ENCODE results near the gene RPUSD1.

RPUSD1 gene

GRCh38 chr16:769184-769784 is 18.9 kb downstream of the RPUSD1 start:
- DNase-seq (ENCODE audit: low read depth) = no peak
- H3K4me3 ChIP-seq (ENCODE audit: low read depth, low read length) = no peak overlapping the region
- TF ChIP-seq, protein P1, sequence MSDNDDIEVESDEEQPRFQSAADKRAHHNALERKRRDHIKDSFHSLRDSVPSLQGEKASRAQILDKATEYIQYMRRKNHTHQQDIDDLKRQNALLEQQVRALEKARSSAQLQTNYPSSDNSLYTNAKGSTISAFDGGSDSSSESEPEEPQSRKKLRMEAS (IDR thresholded peaks at IDR 0.05; ENCODE audit: low read depth, low read length) = no peak
- TF ChIP-seq, protein P2, sequence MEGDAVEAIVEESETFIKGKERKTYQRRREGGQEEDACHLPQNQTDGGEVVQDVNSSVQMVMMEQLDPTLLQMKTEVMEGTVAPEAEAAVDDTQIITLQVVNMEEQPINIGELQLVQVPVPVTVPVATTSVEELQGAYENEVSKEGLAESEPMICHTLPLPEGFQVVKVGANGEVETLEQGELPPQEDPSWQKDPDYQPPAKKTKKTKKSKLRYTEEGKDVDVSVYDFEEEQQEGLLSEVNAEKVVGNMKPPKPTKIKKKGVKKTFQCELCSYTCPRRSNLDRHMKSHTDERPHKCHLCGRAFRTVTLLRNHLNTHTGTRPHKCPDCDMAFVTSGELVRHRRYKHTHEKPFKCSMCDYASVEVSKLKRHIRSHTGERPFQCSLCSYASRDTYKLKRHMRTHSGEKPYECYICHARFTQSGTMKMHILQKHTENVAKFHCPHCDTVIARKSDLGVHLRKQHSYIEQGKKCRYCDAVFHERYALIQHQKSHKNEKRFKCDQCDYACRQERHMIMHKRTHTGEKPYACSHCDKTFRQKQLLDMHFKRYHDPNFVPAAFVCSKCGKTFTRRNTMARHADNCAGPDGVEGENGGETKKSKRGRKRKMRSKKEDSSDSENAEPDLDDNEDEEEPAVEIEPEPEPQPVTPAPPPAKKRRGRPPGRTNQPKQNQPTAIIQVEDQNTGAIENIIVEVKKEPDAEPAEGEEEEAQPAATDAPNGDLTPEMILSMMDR (IDR thresholded peaks at IDR 0.05; ENCODE audit: low read depth, low read length) = no peak
- no peak for TF ChIP-seq MYC (IDR thresholded peaks at IDR 0.05; ENCODE audit: low read depth, low read length)
- no peak for TF ChIP-seq POLR2A (IDR thresholded peaks at IDR 0.05; ENCODE audit: extremely low read depth, insufficient read length)

DNA sequence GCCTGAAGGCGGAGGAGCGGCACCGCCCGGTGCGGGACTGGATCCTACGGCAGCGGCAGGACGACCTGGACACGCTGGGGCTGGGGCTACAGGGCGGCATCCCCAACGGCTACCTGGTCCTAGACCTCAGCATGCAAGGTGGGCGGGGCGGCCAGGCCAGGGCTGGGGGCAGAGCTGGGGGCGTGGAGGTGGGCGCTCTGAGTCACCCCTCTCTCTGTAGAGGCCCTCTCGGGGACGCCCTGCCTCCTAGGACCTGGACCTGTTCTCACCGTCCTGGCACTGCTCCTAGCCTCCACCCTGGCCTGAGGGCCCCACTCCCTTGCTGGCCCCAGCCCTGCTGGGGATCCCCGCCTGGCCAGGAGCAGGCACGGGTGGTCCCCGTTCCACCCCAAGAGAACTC is 19.8 kb downstream of the RPUSD1 start:
- DNase-seq (ENCODE audit: low read depth) = no peak
- TF ChIP-seq, protein P2 (IDR thresholded peaks at IDR 0.05; ENCODE audit: low read depth, low read length) = no peak
- H3K4me3 ChIP-seq (ENCODE audit: low read depth, low read length) = no peak overlapping the region

DNA sequence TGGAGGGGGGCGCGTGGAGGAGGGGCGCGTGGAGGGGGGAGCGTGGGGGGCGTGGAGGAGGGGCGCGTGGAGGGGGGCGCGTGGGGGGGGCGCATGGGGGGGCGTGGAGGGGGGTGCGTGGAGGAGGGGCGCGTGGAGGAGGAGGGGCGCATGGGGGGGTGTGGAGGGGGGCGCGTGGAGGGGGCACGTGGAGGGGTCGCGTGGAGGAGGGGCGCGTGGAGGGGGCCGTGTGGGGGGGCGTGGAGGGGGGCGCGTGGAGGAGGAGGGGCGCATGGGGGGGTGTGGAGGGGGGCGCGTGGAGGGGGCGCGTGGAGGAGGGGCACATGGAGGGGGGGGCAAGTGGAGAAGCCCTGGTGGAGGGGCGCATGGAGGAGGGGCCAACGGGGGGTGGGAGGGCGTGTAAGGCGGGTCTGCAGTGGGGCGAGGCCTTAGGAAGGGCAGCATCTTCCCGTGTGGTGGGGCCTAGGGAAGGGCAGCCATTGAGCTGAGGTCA is 20.4 kb downstream of the RPUSD1 start:
- no peak overlapping the region for H3K4me3 ChIP-seq (ENCODE audit: low read depth, low read length)
- DNase-seq (ENCODE audit: low read depth) = no peak
- TF ChIP-seq, protein P2 (IDR thresholded peaks at IDR 0.05; ENCODE audit: low read depth, low read length) = no peak
- TF ChIP-seq MYC (IDR thresholded peaks at IDR 0.05; ENCODE audit: low read depth, low read length) = no peak
- no peak for TF ChIP-seq POLR2A (IDR thresholded peaks at IDR 0.05; ENCODE audit: extremely low read depth, insufficient read length)
- TF ChIP-seq, protein P1 (IDR thresholded peaks at IDR 0.05; ENCODE audit: low read depth, low read length) = no peak

GRCh38 chr16:766820-767640 is 21.2 kb downstream of the RPUSD1 start:
- H3K4me3 ChIP-seq (ENCODE audit: low read depth, low read length) = no peak overlapping the region
- DNase-seq (ENCODE audit: low read depth) = no peak
- TF ChIP-seq, protein P1 (IDR thresholded peaks at IDR 0.05; ENCODE audit: low read depth, low read length) = no peak
- TF ChIP-seq, protein P2 (IDR thresholded peaks at IDR 0.05; ENCODE audit: low read depth, low read length) = no peak

- TF ChIP-seq POLR2A (IDR thresholded peaks at IDR 0.05; ENCODE audit: extremely low read depth, insufficient read length) = no peak
- TF ChIP-seq MYC (IDR thresholded peaks at IDR 0.05; ENCODE audit: low read depth, low read length) = no peak
- TF ChIP-seq, protein P1 (IDR thresholded peaks at IDR 0.05; ENCODE audit: low read depth, low read length) = no peak
- TF ChIP-seq, protein P2 (IDR thresholded peaks at IDR 0.05; ENCODE audit: low read depth, low read length) = no peak
- no peak for DNase-seq (ENCODE audit: low read depth)
- no peak overlapping the region for H3K4me3 ChIP-seq (ENCODE audit: low read depth, low read length)
These were observed 22.0 kb downstream of the RPUSD1 start for GRCh38 chr16:766008-766819.
